Breast epithelium (tissue), 4 donors: ENCODE results near the gene PAGE1. TPM values are rescaled to one million over a fixed set of nuclear protein-coding genes. Genes with fewer than 3 reads are reported as not detected.

ENCODE experiments used
- DNase-seq, 2 donors: peaks; one replicate each; pipeline ENCODE4 v3.0.0-alpha.2; 2019; ENCODE audit warnings: low spot score in 2 of 2
- H3K27ac ChIP-seq, 2 donors: fragments of 200-600 bp; sonication (generic) in 1 of 2; one replicate each; pipeline ENCODE4 v1.5.1; 2016 to 2019; ENCODE audit warnings: mild to moderate bottlenecking in 1 of 2
- H3K27me3 ChIP-seq, 2 donors: fragments of 200-600 bp; sonication (generic) in 1 of 2; one replicate each; pipeline versions ENCODE4 v1.5.1 to v1.6.0; 2017 to 2019; ENCODE audit warnings: control low read depth in 1 of 2, mild to moderate bottlenecking in 1 of 2
- H3K36me3 ChIP-seq: fragments of 200-600 bp; one replicate; pipeline ENCODE4 v1.5.1; 2019
- H3K4me1 ChIP-seq, 2 donors: fragments of 200-600 bp; sonication (generic); one replicate each; pipeline ENCODE4 v1.5.1; 2016 to 2019; ENCODE audit warnings: control low read depth in 1 of 2
- H3K4me3 ChIP-seq, 3 donors: fragments of 200-600 bp; sonication (generic); 1 replicate in 2 of 3; 2 replicates in 1 of 3; pipeline ENCODE4 v1.5.1; 2016 to 2019; ENCODE audit warnings: mild to moderate bottlenecking in 3 of 3, moderate library complexity in 2 of 3
- H3K9me3 ChIP-seq, 2 donors: fragments of 200-600 bp; sonication (generic) in 1 of 2; one replicate each; pipeline ENCODE4 v1.5.1; 2016 to 2019; ENCODE audit warnings: control low read depth in 1 of 2
- CTCF ChIP-seq, 3 donors: fragments of 450-650 bp; IDR thresholded peaks; one replicate each; pipeline ENCODE4 v1.5.1; 2016 to 2017; ENCODE audit warnings: antibody characterized with exemption in 3 of 3, mild to moderate bottlenecking in 3 of 3, moderate library complexity in 3 of 3
- POLR2A ChIP-seq: fragments of 450-650 bp; IDR thresholded peaks from one replicate; pipeline ENCODE4 v1.6.1; 2016; ENCODE audit warnings: antibody characterized with exemption, mild to moderate bottlenecking, moderate library complexity
- POLR2AphosphoS5 ChIP-seq, 3 donors: sonication (generic); formaldehyde crosslinking; IDR thresholded peaks; one replicate each; pipeline ENCODE4 v1.6.1; 2017; ENCODE audit warnings: antibody characterized with exemption in 3 of 3
- intact Hi-C: fragments of 100-400 bp; cut with DNase I; formaldehyde crosslinking; loops from one replicate; pipeline ENCODE4 v1.15.1; 2023; ENCODE audit warnings: low total_unique reads
- total RNA-seq, 3 donors: library from RNA; depleted of rRNA; stranded (reverse); fragments of >200 nt; gene quantifications; one replicate each; pipeline ENCODE4 v1.1.0, GENCODE V29; 2016

Gene PAGE1
- total RNA-seq, 3 donors from 2014 or later, result not detected

GRCh38 chrX:49661881-49662280, 33.9 kb downstream of the PAGE1 start:
- H3K9me3 ChIP-seq, result peaks cover 0 to 2% of the 10 kb centered on the region in 2 donors
- intact Hi-C loops, result no loop called here
- no peaks in the 10 kb centered on the region for H3K36me3 ChIP-seq
- DNase-seq, result no peak
- no peak overlapping the region for H3K27ac ChIP-seq
- H3K4me1 ChIP-seq, result no peaks in the 10 kb centered on the region
- no peak overlapping the region for H3K4me3 ChIP-seq
- TF ChIP-seq CTCF (IDR thresholded peaks at IDR 0.05), result no peak
- TF ChIP-seq POLR2AphosphoS5 (IDR thresholded peaks at IDR 0.05), result no peak
- TF ChIP-seq POLR2A, result no peak
- H3K27me3 ChIP-seq, result peaks cover 0 to 48% of the 10 kb centered on the region in 2 donors

GRCh38 chrX:49659771-49660170, 36.0 kb downstream of the PAGE1 start:
- Histone ChIP-seq H3K4me3 (no peak overlapping the region), H3K27me3 (peaks cover 0 to 58% of the 10 kb centered on the region in 2 donors), H3K4me1 (no peaks in the 10 kb centered on the region), H3K27ac (no peak overlapping the region), H3K36me3 (no peaks in the 10 kb centered on the region), H3K9me3 (no peaks in the 10 kb centered on the region)
- intact Hi-C loops, result no loop called here
- TF ChIP-seq POLR2A (no peak), POLR2AphosphoS5 (IDR thresholded peaks at IDR 0.05) (no peak), CTCF (IDR thresholded peaks at IDR 0.05) (no peak)
- no peak for DNase-seq

GRCh38 chrX:49656533-49656932, 39.3 kb downstream of the PAGE1 start:
- no peaks in the 10 kb centered on the region for H3K9me3 ChIP-seq
- no peaks in the 10 kb centered on the region for H3K4me1 ChIP-seq
- H3K27ac ChIP-seq, result no peak overlapping the region
- intact Hi-C loops, result no loop called here
- DNase-seq, result no peak
- TF ChIP-seq CTCF (IDR thresholded peaks at IDR 0.05) (no peak), POLR2A (no peak), POLR2AphosphoS5 (IDR thresholded peaks at IDR 0.05) (no peak)
- no peaks in the 10 kb centered on the region for H3K36me3 ChIP-seq
- no peak overlapping the region for H3K4me3 ChIP-seq
- H3K27me3 ChIP-seq, result peaks cover 0 to 49% of the 10 kb centered on the region in 2 donors

- intact Hi-C loops, result loop anchor here (5.0 kb wide), 1 partner anchor 703 kb away; no protein-coding TSS in a partner anchor
- no peak for TF ChIP-seq POLR2AphosphoS5 (IDR thresholded peaks at IDR 0.05)
- TF ChIP-seq POLR2A, result no peak
- no peak for TF ChIP-seq CTCF (IDR thresholded peaks at IDR 0.05)
- Histone ChIP-seq H3K27ac (no peak overlapping the region), H3K9me3 (no peaks in the 10 kb centered on the region), H3K27me3 (peaks cover 0 to 64% of the 10 kb centered on the region in 2 donors), H3K4me3 (no peak overlapping the region), H3K36me3 (no peaks in the 10 kb centered on the region), H3K4me1 (no peaks in the 10 kb centered on the region)
- DNase-seq, result no peak
These were observed 50.7 kb downstream of the PAGE1 start for GRCh38 chrX:49644991-49645637.

Other genes starting within 250 kb of the PAGE1 start
- gene GAGE12C, start 163.8 kb downstream of the PAGE1 start, total RNA-seq, result not detected
- gene GAGE12D, start 154.3 kb downstream of the PAGE1 start, total RNA-seq, result not detected
- gene GAGE12E, start 144.7 kb downstream of the PAGE1 start, total RNA-seq, result not detected
- gene GAGE12F, start 135.1 kb downstream of the PAGE1 start, total RNA-seq, result not detected
- not detected for gene GAGE12G, start 125.6 kb downstream of the PAGE1 start, total RNA-seq
- not detected for gene GAGE12H, start 116.0 kb downstream of the PAGE1 start, total RNA-seq
- not detected for gene GAGE2A, start 106.5 kb downstream of the PAGE1 start, total RNA-seq
- not detected for gene GAGE1, start 97.0 kb downstream of the PAGE1 start, total RNA-seq
- gene PAGE4, start 133.3 kb upstream of the PAGE1 start, total RNA-seq, result not detected
- gene USP27X, start 183.5 kb upstream of the PAGE1 start, total RNA-seq, result 1 to 10 TPM; 2.2 to 4.7 (median 2.3) TPM
- 1 to 10 TPM; 5.0 to 7.5 (median 6.6) TPM for gene CLCN5, start 226.6 kb upstream of the PAGE1 start, total RNA-seq